K562 (cell line): ENCODE results near the gene TMEM63C. TPM values are rescaled to one million over a fixed set of nuclear protein-coding genes. Genes with fewer than 3 reads are reported as not detected.

Source experiments
- ATAC-seq: fragments of 200-7000 bp; cut with Tn5 transposase; 3 replicates; pipeline ENCODE4 v1.9.1; 2020; ENCODE audit warnings: moderate library complexity
- BruUV-seq: library from RNA; stranded (reverse); fragments of 400-500 nt; replicated peaks from 2 replicates; lab custom pipeline; 2021; lab: Mats Ljungman, UMichigan
- CTCF ChIA-PET: fragments of 300-600 bp; formaldehyde crosslinking; extraction: SDS; loops from one replicate; lab custom pipeline; 2021; ENCODE audit warnings: low intra/inter-chr PET ratio; lab: Yijun Ruan, JAX
- POLR2A ChIA-PET: fragments of 300-600, 350-650 bp; sonication (Branson Sonifier 250); formaldehyde crosslinking; extraction: SDS; loops from one replicate; lab custom pipeline; 2021; ENCODE audit warnings: antibody characterized with exemption, inconsistent platforms; lab: Yijun Ruan, JAX
- DNase-seq, 4 experiments: peaks; one replicate each; pipeline versions ENCODE4 v3.0.0 to v3.0.0-alpha.2; 2011 to 2018; ENCODE audit warnings: low spot score in 3 of 4, mixed read lengths in 3 of 4; ENCODE audit errors: extremely low read depth in 1 of 4
- FAIRE-seq: peaks from 2 replicates; lab custom pipeline; 2011; peaks lifted over from hg19 to GRCh38; lab: Jason Lieb, UNC
- H2AFZ ChIP-seq: 2 replicates; pipeline ENCODE4 v1.6.0; 2011; ENCODE audit warnings: low read depth, low read length, control low read depth, inconsistent platforms
- H3K27ac ChIP-seq: fragments of 200-600 bp; 3 replicates; pipeline ENCODE4 v1.8.0; 2011; ENCODE audit warnings: low read depth, mild to moderate bottlenecking, control low read depth, inconsistent platforms, low read length, moderate library complexity, mixed read lengths; ENCODE audit errors: extremely low read depth
- H3K27me3 ChIP-seq, 2 experiments: fragments of 300-600 bp in 1 of 2; 2 replicates in 1 of 2; 3 replicates in 1 of 2; pipeline versions ENCODE4 v1.6.0 to v1.8.0; 2011; ENCODE audit warnings: inconsistent platforms in 2 of 2, low read length in 2 of 2, mild to moderate bottlenecking in 1 of 2, mixed read lengths in 1 of 2, moderate library complexity in 1 of 2; ENCODE audit not compliant: control insufficient read depth in 2 of 2, insufficient read depth in 2 of 2
- H3K36me3 ChIP-seq: fragments of 300-600 bp; 3 replicates; pipeline ENCODE4 v1.8.0; 2011; ENCODE audit warnings: mild to moderate bottlenecking, low read length, inconsistent platforms; ENCODE audit not compliant: control insufficient read depth, insufficient read depth
- H3K4me1 ChIP-seq, 2 experiments: fragments of 200-600 bp in 1 of 2; replicated peaks in 1 of 2; 2 replicates in 1 of 2; 3 replicates in 1 of 2; pipeline versions ENCODE4 v1.5.1 to v1.8.0; 2011; ENCODE audit warnings: inconsistent platforms in 2 of 2, low read length in 2 of 2, mild to moderate bottlenecking in 1 of 2, mixed read lengths in 1 of 2, moderate library complexity in 1 of 2; ENCODE audit not compliant: control insufficient read depth in 2 of 2, insufficient read depth in 2 of 2
- H3K4me2 ChIP-seq: 2 replicates; pipeline ENCODE4 v1.6.1; 2011; ENCODE audit warnings: low read length, control low read depth, inconsistent platforms, mixed read lengths; ENCODE audit not compliant: insufficient read depth
- H3K4me3 ChIP-seq: fragments of 200-600 bp; sonication (generic), shearing (Covaris generic); 2 replicates; pipeline ENCODE4 v1.5.1; 2016; ENCODE audit warnings: control low read depth, inconsistent platforms
- H3K79me2 ChIP-seq: fragments of 200-600 bp; 3 replicates; pipeline ENCODE4 v1.8.0; 2011; ENCODE audit warnings: low read length, inconsistent platforms; ENCODE audit not compliant: control insufficient read depth, insufficient read depth
- H3K9ac ChIP-seq, 2 experiments: 2 replicates each; pipeline versions ENCODE4 v1.6.0 to v1.6.1; 2011; ENCODE audit warnings: low read depth in 2 of 2, low read length in 2 of 2, control low read depth in 1 of 2, inconsistent platforms in 1 of 2, mild to moderate bottlenecking in 1 of 2, mixed read lengths in 1 of 2; ENCODE audit not compliant: insufficient read depth in 1 of 2
- H3K9me1 ChIP-seq: one replicate; pipeline ENCODE4 v1.6.0; 2011; ENCODE audit warnings: inconsistent platforms, mild to moderate bottlenecking, low read length, moderate library complexity; ENCODE audit not compliant: control insufficient read depth, insufficient read depth
- H3K9me3 ChIP-seq: replicated peaks from 2 replicates; pipeline ENCODE4 v1.5.1; 2011; ENCODE audit warnings: low read depth, low read length, inconsistent platforms; ENCODE audit not compliant: control insufficient read depth, insufficient read depth
- H4K20me1 ChIP-seq: replicated peaks from 2 replicates; pipeline ENCODE4 v1.6.1; 2011; ENCODE audit warnings: low read length, inconsistent platforms, mixed read lengths; ENCODE audit not compliant: control insufficient read depth, insufficient read depth
- CAMTA2 ChIP-seq: fragments of 250-450 bp; sonication (Bioruptor Pico); conservative IDR thresholded peaks from 2 replicates; pipeline ENCODE4 v1.5.1; 2022
- ESRRB ChIP-seq: fragments of 250-450 bp; sonication (Bioruptor Pico); IDR thresholded peaks from 2 replicates; pipeline ENCODE4 v1.5.0; 2020; ENCODE audit warnings: mild to moderate bottlenecking, moderate library complexity, borderline replicate concordance
- FOXJ3 ChIP-seq: sonication (generic); formaldehyde crosslinking; IDR thresholded peaks from 2 replicates; pipeline ENCODE4 v1.4.0; 2020; ENCODE audit warnings: mild to moderate bottlenecking, missing genetic modification reagents
- ILF3 ChIP-seq: fragments of 450-650 bp; IDR thresholded peaks from 2 replicates; pipeline ENCODE4 v1.6.1; 2018; ENCODE audit warnings: antibody characterized with exemption, mild to moderate bottlenecking, moderate library complexity, borderline replicate concordance
- MAFF ChIP-seq: IDR thresholded peaks from 2 replicates; pipeline ENCODE4 v1.6.1; 2012; ENCODE audit warnings: low read length, improper control_type of control experiment
- MBD2 ChIP-seq: sonication (generic); IDR thresholded peaks from 2 replicates; pipeline ENCODE4 v1.6.1; 2016; ENCODE audit warnings: low read depth, borderline replicate concordance
- MED1 ChIP-seq: sonication (generic); formaldehyde crosslinking; IDR thresholded peaks from 2 replicates; pipeline ENCODE4 v1.8.1; 2023; ENCODE audit warnings: missing genetic modification reagents, borderline replicate concordance
- NR1H2 ChIP-seq: sonication (generic); formaldehyde crosslinking; IDR thresholded peaks from 2 replicates; pipeline ENCODE4 v1.4.0; 2020; ENCODE audit warnings: mild to moderate bottlenecking, missing genetic modification reagents
- PCBP2 ChIP-seq: fragments of 200-400 bp; formaldehyde crosslinking; IDR thresholded peaks from 2 replicates; pipeline ENCODE4 v1.6.1; 2018; ENCODE audit warnings: low read length, low read depth, mild to moderate bottlenecking, moderate library complexity; ENCODE audit not compliant: poor library complexity, severe bottlenecking
- PHTF2 ChIP-seq: fragments of 250-450 bp; sonication (Bioruptor Pico); IDR thresholded peaks from 2 replicates; pipeline ENCODE4 v1.5.0; 2021; ENCODE audit warnings: mild to moderate bottlenecking
- PRMT5 ChIP-seq: sonication (generic); formaldehyde crosslinking; IDR thresholded peaks from 2 replicates; pipeline ENCODE4 v1.5.0; 2020; ENCODE audit warnings: missing genetic modification reagents
- STAT5A ChIP-seq: IDR thresholded peaks from 2 replicates; pipeline ENCODE4 v1.6.1; 2012; ENCODE audit warnings: low read length, inconsistent platforms, borderline replicate concordance
- TAF15 ChIP-seq: fragments of 200-400 bp; formaldehyde crosslinking; IDR thresholded peaks from 2 replicates; pipeline ENCODE4 v1.6.1; 2017; ENCODE audit warnings: mild to moderate bottlenecking, low read depth, low read length, moderate library complexity
- ZNF175 ChIP-seq: fragments of 200-800 bp; sonication (Bioruptor generic); IDR thresholded peaks from 2 replicates; pipeline ENCODE4 v1.6.1; 2016; ENCODE audit warnings: low read depth, mild to moderate bottlenecking, missing genetic modification characterization, missing compliant biosample characterization
- ZNF316 ChIP-seq: fragments of 450-650 bp; IDR thresholded peaks from 2 replicates; pipeline ENCODE4 v1.6.1; 2016
- ZNF583 ChIP-seq: fragments of 250-450 bp; sonication (Bioruptor Pico); IDR thresholded peaks from 2 replicates; pipeline ENCODE4 v1.4.0; 2020
- ZSCAN29 ChIP-seq: fragments of 450-650 bp; IDR thresholded peaks from 2 replicates; pipeline ENCODE4 v1.6.1; 2017
- WGBS: fragments of 100-300 bp; shearing (Covaris generic); methylation state at CpG from one replicate; pipeline ENCODE4 v1.1.6; 2016; ENCODE audit warnings: low coverage, mixed read lengths; ENCODE audit not compliant: insufficient coverage; ENCODE audit errors: missing lambda C conversion rate; 5-methylcytosine and 5-hydroxymethylcytosine counted together
- in situ Hi-C: fragments of 300-500 bp; cut with MboI; formaldehyde crosslinking; loops from 4 replicates; pipeline ENCODE4 v1.15.0; 2018; ENCODE audit warnings: inconsistent platforms, mixed read lengths
- intact Hi-C: fragments of 100-400 bp; cut with micrococcal nuclease; formaldehyde crosslinking; loops from 2 replicates; pipeline ENCODE4 v1.14.2; 2022
- polyA plus RNA-seq, 8 experiments: library from polyadenylated mRNA; depleted of rRNA in 4 of 8; stranded (reverse) in 5 of 8; unstranded in 3 of 8; fragments of >200 nt; fragmentation: Nextera tagmentation in 2 of 8; fragmentation: Illumina TruSeq in 1 of 8; extraction: Ambion mirVana in 2 of 8; extraction: Trizol in 1 of 8; gene quantifications; 2 replicates each; pipeline versions ENCODE4 v1.2.1 to v1.2.3, GENCODE V29; 2011 to 2014; ENCODE audit warnings: inconsistent platforms in 1 of 8, missing spikeins in 1 of 8
- total RNA-seq, 7 experiments: library from RNA; depleted of rRNA in 6 of 7; stranded (reverse); fragments of >200 nt in 6 of 7; fragmentation: Illumina TruSeq in 2 of 7; extraction: Trizol in 2 of 7; gene quantifications; 2 replicates each; pipeline versions ENCODE4 v1.2.1 to v1.2.3, GENCODE V29; 2011 to 2021; ENCODE audit warnings: low replicate concordance in 1 of 7
- TF ChIP-seq, protein P1 (sequence below): fragments of 450-650 bp; IDR thresholded peaks from 2 replicates; pipeline ENCODE4 v1.6.1; 2016; ENCODE audit warnings: mild to moderate bottlenecking
- TF ChIP-seq, protein P2 (sequence below): fragments of 450-650 bp; conservative IDR thresholded peaks from 2 replicates; pipeline ENCODE4 v1.6.1; 2016; ENCODE audit warnings: missing genetic modification characterization, low read depth, mild to moderate bottlenecking, control low read depth, missing compliant biosample characterization

The TMEM63C gene
- total and polyA plus RNA-seq, 9 of the 15 experiments (the other 6 are each of a cell fraction or from before 2014, with no cell fraction given): 0.07 TPM; not detected in 8

DNA sequence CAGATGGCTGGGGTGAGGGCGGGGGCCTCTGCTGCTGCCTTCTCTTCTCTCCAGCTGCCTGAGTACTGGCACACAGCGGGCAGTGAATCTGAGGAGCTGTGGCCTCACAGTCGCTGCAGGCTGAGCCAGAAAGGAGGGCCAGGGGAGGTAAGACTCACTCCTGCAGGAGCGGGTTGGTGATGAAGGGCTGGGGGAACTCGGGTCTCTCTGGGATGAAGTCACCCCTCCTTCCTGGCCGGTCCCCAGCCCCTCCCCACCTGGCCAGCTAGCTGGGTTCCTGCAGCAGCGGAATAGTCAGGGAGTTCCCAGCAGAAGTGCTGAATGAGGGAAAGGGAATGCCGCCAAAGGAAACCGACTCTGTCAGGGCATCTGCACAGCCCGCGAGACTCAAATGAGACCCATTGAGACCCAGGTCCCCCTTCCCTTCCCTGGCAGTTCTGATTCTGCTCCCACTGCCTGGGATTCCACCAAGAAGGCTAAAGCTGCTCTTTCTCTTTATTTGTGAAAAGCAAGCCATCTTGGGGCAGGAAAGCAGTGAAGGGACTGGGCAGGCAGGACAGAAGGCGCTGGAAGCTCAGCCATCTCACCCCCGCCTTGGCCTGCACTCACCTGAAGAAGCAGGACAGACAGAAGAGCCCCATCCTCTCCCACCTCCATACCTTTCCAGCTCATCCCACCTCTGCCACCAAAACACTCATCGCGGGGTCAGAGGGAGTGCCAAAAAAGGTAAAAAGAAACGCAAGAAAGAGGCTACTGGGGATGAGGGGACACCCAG, 84.2 kb downstream of the TMEM63C start:
- Histone ChIP-seq H3K79me2 (no peaks in the 10 kb centered on the region), H3K9ac (no peak overlapping the region), H4K20me1 (no peaks in the 10 kb centered on the region), H3K4me1 (peaks cover 0 to 7% of the 10 kb centered on the region in 2 experiments; a peak in 2 of 5 replicates), H3K9me1 (no peaks in the 10 kb centered on the region), H2AFZ (no peak overlapping the region), H3K36me3 (no peaks in the 10 kb centered on the region), H3K4me3 (no peak overlapping the region), H3K4me2 (no peak overlapping the region), H3K9me3 (no peaks in the 10 kb centered on the region), H3K27me3 (peaks cover 2 to 62% of the 10 kb centered on the region in 2 experiments; a peak in 4 of 5 replicates), H3K27ac (no peak overlapping the region)
- intact Hi-C loops (no loop called here), in situ Hi-C loops (no loop called here)
- 3% methylated on average over 5 of the region's 16 CpGs for WGBS
- ChIA-PET CTCF (no interaction called here), POLR2A (no interaction called here)
- TF ChIP-seq ESRRB (CRISPR knock-in tag) (no peak), ILF3 (no peak), MAFF (no peak), PHTF2 (CRISPR knock-in tag) (no peak), MED1 (CRISPR knock-in tag) (no peak), STAT5A (no peak), NR1H2 (CRISPR knock-in tag) (no peak), PCBP2 (no peak), MBD2 (no peak), CAMTA2 (no peak), TAF15 (no peak), ZNF316 (no peak), PRMT5 (CRISPR knock-in tag) (no peak), ZNF583 (no peak), FOXJ3 (CRISPR knock-in tag) (no peak), ZNF175 (no peak), ZSCAN29 (no peak)
- TF ChIP-seq, protein P1, sequence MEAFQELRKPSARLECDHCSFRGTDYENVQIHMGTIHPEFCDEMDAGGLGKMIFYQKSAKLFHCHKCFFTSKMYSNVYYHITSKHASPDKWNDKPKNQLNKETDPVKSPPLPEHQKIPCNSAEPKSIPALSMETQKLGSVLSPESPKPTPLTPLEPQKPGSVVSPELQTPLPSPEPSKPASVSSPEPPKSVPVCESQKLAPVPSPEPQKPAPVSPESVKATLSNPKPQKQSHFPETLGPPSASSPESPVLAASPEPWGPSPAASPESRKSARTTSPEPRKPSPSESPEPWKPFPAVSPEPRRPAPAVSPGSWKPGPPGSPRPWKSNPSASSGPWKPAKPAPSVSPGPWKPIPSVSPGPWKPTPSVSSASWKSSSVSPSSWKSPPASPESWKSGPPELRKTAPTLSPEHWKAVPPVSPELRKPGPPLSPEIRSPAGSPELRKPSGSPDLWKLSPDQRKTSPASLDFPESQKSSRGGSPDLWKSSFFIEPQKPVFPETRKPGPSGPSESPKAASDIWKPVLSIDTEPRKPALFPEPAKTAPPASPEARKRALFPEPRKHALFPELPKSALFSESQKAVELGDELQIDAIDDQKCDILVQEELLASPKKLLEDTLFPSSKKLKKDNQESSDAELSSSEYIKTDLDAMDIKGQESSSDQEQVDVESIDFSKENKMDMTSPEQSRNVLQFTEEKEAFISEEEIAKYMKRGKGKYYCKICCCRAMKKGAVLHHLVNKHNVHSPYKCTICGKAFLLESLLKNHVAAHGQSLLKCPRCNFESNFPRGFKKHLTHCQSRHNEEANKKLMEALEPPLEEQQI: no peak
- TF ChIP-seq, protein P2, sequence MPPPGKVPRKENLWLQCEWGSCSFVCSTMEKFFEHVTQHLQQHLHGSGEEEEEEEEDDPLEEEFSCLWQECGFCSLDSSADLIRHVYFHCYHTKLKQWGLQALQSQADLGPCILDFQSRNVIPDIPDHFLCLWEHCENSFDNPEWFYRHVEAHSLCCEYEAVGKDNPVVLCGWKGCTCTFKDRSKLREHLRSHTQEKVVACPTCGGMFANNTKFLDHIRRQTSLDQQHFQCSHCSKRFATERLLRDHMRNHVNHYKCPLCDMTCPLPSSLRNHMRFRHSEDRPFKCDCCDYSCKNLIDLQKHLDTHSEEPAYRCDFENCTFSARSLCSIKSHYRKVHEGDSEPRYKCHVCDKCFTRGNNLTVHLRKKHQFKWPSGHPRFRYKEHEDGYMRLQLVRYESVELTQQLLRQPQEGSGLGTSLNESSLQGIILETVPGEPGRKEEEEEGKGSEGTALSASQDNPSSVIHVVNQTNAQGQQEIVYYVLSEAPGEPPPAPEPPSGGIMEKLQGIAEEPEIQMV (tag): no peak
- DNase-seq (no peak), FAIRE-seq (no peak), ATAC-seq (no peak)
- no TSS peak for BruUV-seq
